B cell (primary cell): ENCODE results near the gene TLR5. TPM values are rescaled to one million over a fixed set of nuclear protein-coding genes. Genes with fewer than 3 reads are reported as not detected.
"Not testable (repeated sequence)": the region's sequence is repeated elsewhere in the genome, so short reads cannot be mapped to it uniquely, and the experiment has no call there.

Experiments used
- ATAC-seq: fragments of 200-7000 bp; cut with Tn5 transposase; one replicate; pipeline ENCODE4 v1.10.0; 2021; ENCODE audit warnings: low read depth, mild to moderate bottlenecking, moderate number of reproducible peaks, moderate library complexity
- CTCF ChIA-PET: fragments of 350-600 bp; sonication (Branson Sonifier 250); formaldehyde crosslinking; loops from one replicate; lab custom pipeline; 2021; ENCODE audit warnings: antibody characterized with exemption, inconsistent platforms; lab: Charles Lee
- POLR2A ChIA-PET: fragments of 350-600 bp; sonication (Branson Sonifier 250); formaldehyde crosslinking; loops from one replicate; lab custom pipeline; 2021; ENCODE audit warnings: antibody characterized with exemption; lab: Charles Lee
- DNase-seq: peaks from one replicate; pipeline ENCODE4 v3.0.0; 2013
- H2AFZ ChIP-seq: 2 replicates; pipeline ENCODE4 v1.6.1; 2012; ENCODE audit warnings: mild to moderate bottlenecking, low read depth, low read length; ENCODE audit not compliant: insufficient read depth, poor library complexity, severe bottlenecking
- H3K27ac ChIP-seq, 2 donors: 1 replicate in 1 of 2; 2 replicates in 1 of 2; pipeline ENCODE4 v1.5.1; 2012 to 2013; ENCODE audit warnings: low read length in 2 of 2, mild to moderate bottlenecking in 2 of 2, moderate library complexity in 1 of 2
- H3K27me3 ChIP-seq, 4 experiments: fragments of 200-600 bp in 1 of 4; sonication (generic) in 1 of 4; replicated peaks in 1 of 4; 1 replicate in 2 of 4; 2 replicates in 2 of 4; pipeline versions ENCODE4 v1.6.1 to v1.7.0; 2013 to 2016; ENCODE audit warnings: low read length in 3 of 4, mild to moderate bottlenecking in 2 of 4, mixed read lengths in 1 of 4, moderate library complexity in 1 of 4; ENCODE audit not compliant: insufficient read depth in 4 of 4, control insufficient read depth in 3 of 4; ENCODE audit errors: control extremely low read depth in 1 of 4
- H3K36me3 ChIP-seq, 2 experiments: replicated peaks in 1 of 2; 1 replicate in 1 of 2; 2 replicates in 1 of 2; pipeline versions ENCODE4 v1.6.1 to v1.7.1; 2013; ENCODE audit warnings: low read length in 1 of 2; ENCODE audit not compliant: insufficient read depth in 2 of 2, control insufficient read depth in 1 of 2; ENCODE audit errors: control extremely low read depth in 1 of 2, extremely low read depth in 1 of 2
- H3K4me1 ChIP-seq, 2 donors: fragments of 200-600 bp in 1 of 2; sonication (generic) in 1 of 2; 1 replicate in 1 of 2; 2 replicates in 1 of 2; pipeline versions ENCODE4 v1.5.1 to v1.6.1; 2013 to 2017; ENCODE audit warnings: low read length in 2 of 2; ENCODE audit not compliant: control insufficient read depth in 2 of 2, insufficient read depth in 2 of 2
- H3K4me2 ChIP-seq: replicated peaks from 2 replicates; pipeline ENCODE3; 2012; ENCODE audit warnings: mild to moderate bottlenecking, low read depth, low read length; ENCODE audit not compliant: poor library complexity, severe bottlenecking
- H3K4me3 ChIP-seq, 5 experiments: fragments of 200-600 bp in 1 of 5; sonication (generic) in 1 of 5; 1 replicate in 3 of 5; 2 replicates in 2 of 5; pipeline versions ENCODE4 v1.5.1 to v1.7.0; 2011 to 2016; ENCODE audit warnings: low read length in 4 of 5, mild to moderate bottlenecking in 4 of 5, low read depth in 2 of 5, control low read depth in 1 of 5, moderate library complexity in 1 of 5; ENCODE audit not compliant: insufficient read depth in 1 of 5; ENCODE audit errors: control extremely low read depth in 1 of 5, extremely low read depth in 1 of 5
- H3K79me2 ChIP-seq: fragments of 200-600 bp; sonication (generic); one replicate; pipeline ENCODE4 v1.6.0; 2016; ENCODE audit warnings: low read length; ENCODE audit not compliant: control insufficient read depth, insufficient read depth
- H3K9ac ChIP-seq: fragments of 200-600 bp; sonication (generic); 2 replicates; pipeline ENCODE4 v1.6.1; 2017; ENCODE audit warnings: mild to moderate bottlenecking, low read length, moderate library complexity
- H3K9me3 ChIP-seq, 3 donors: one replicate each; pipeline versions ENCODE4 v1.6.1 to v1.7.1; 2013; ENCODE audit warnings: low read length in 2 of 3; ENCODE audit not compliant: control insufficient read depth in 2 of 3, insufficient read depth in 1 of 3; ENCODE audit errors: control extremely low read depth in 1 of 3
- H4K20me1 ChIP-seq: 2 replicates; pipeline ENCODE4 v1.6.0; 2012; ENCODE audit warnings: mild to moderate bottlenecking, low read length; ENCODE audit not compliant: insufficient read depth, control insufficient read depth, poor library complexity, severe bottlenecking
- H3K27ac Mint-ChIP-seq: one replicate; pipeline ENCODE4 v1.8.0; 2021; ENCODE audit warnings: mixed read lengths
- H3K27me3 Mint-ChIP-seq: one replicate; pipeline ENCODE4 v1.8.0; 2021; ENCODE audit warnings: mixed read lengths
- H3K4me1 Mint-ChIP-seq: one replicate; pipeline ENCODE4 v1.8.0; 2021; ENCODE audit warnings: mixed read lengths
- H3K4me3 Mint-ChIP-seq: one replicate; pipeline ENCODE4 v1.8.0; 2021; ENCODE audit warnings: mixed read lengths
- H3K9me3 Mint-ChIP-seq: one replicate; pipeline ENCODE4 v1.8.0; 2022; ENCODE audit warnings: mixed read lengths; ENCODE audit not compliant: insufficient read depth
- EZH2 ChIP-seq: IDR thresholded peaks from 2 replicates; pipeline ENCODE4 v1.6.1; 2012; ENCODE audit warnings: borderline replicate concordance, low read depth, mild to moderate bottlenecking, moderate library complexity, low read length; ENCODE audit not compliant: insufficient read depth, poor library complexity, severe bottlenecking
- WGBS: methylation state at CpG from one replicate; pipeline ENCODE4 v1.1.5; 2013; ENCODE audit warnings: missing lambda C conversion rate; ENCODE audit not compliant: insufficient coverage; 5-methylcytosine and 5-hydroxymethylcytosine counted together
- intact Hi-C: fragments of 100-400 bp; cut with micrococcal nuclease; formaldehyde crosslinking; loops from one replicate; pipeline ENCODE4 v1.10.0; 2022
- polyA plus RNA-seq: library from polyadenylated mRNA; depleted of rRNA; stranded (reverse); fragments of >200 nt; gene quantifications from 2 replicates; pipeline ENCODE4 v1.2.3, GENCODE V29; 2012
- total RNA-seq, 2 donors: library from RNA; stranded (reverse); fragments of 120-200 nt in 1 of 2; gene quantifications; 1 replicate in 1 of 2; 2 replicates in 1 of 2; pipeline versions ENCODE4 v1.2.3 to v1.2.4, GENCODE V29; 2013 to 2022
- TF ChIP-seq, protein P1 (sequence below): fragments of 200-600 bp; IDR thresholded peaks from one replicate; pipeline ENCODE4 v1.8.0; 2022; ENCODE audit warnings: antibody characterized with exemption, mild to moderate bottlenecking

The TLR5 gene
- total and polyA plus RNA-seq, 2 donors (not counting 1 experiment from before 2014, with no cell fraction given) = 0.21 TPM; not detected in 1

DNA sequence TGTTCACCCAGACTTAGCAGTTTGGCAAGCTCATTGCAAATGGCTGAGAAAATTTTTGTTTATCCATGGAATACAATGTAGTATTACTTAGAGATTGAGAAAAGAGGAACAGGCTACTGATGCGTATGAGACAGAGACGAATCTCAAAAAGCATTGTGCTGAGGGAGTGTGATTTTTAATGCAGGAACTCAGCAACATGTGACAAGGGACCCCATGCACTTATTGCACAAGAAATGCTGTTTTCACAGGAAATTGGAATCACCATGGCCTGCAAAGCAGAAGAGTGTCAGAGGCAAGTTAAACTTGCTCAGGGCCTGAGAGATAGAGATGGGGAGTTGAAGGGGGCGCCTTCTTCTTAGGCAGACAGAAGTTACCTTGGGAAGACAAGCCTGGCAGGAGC, 32.6 kb upstream of the TLR5 start:
- ATAC-seq = no peak
- Mint-ChIP-seq H3K4me3 (no peak overlapping the region), H3K27ac (no peak overlapping the region), H3K4me1 (no peaks in the 10 kb centered on the region), H3K9me3 (no peaks in the 10 kb centered on the region), H3K27me3 (peaks cover 15% of the 10 kb centered on the region)
- CTCF ChIA-PET = no interaction called here
- no peak for TF ChIP-seq EZH2
- TF ChIP-seq, protein P1, sequence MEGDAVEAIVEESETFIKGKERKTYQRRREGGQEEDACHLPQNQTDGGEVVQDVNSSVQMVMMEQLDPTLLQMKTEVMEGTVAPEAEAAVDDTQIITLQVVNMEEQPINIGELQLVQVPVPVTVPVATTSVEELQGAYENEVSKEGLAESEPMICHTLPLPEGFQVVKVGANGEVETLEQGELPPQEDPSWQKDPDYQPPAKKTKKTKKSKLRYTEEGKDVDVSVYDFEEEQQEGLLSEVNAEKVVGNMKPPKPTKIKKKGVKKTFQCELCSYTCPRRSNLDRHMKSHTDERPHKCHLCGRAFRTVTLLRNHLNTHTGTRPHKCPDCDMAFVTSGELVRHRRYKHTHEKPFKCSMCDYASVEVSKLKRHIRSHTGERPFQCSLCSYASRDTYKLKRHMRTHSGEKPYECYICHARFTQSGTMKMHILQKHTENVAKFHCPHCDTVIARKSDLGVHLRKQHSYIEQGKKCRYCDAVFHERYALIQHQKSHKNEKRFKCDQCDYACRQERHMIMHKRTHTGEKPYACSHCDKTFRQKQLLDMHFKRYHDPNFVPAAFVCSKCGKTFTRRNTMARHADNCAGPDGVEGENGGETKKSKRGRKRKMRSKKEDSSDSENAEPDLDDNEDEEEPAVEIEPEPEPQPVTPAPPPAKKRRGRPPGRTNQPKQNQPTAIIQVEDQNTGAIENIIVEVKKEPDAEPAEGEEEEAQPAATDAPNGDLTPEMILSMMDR = no peak
- H3K9me3 ChIP-seq = no peaks in the 10 kb centered on the region
- no peaks in the 10 kb centered on the region for H3K36me3 ChIP-seq
- 41% methylated on average over 3 of the region's 3 CpGs for WGBS
- H3K27me3 ChIP-seq = peaks cover 0 to 7% (median 4%) of the 10 kb centered on the region in 4 experiments
- H2AFZ ChIP-seq = no peak overlapping the region
- H3K9ac ChIP-seq = no peak overlapping the region
- H3K4me3 ChIP-seq = no peak overlapping the region
- no peak overlapping the region for H3K4me2 ChIP-seq
- intact Hi-C loops = no loop called here
- POLR2A ChIA-PET = no interaction called here
- H3K79me2 ChIP-seq = no peaks in the 10 kb centered on the region
- H3K27ac ChIP-seq = no peak overlapping the region
- no peaks in the 10 kb centered on the region for H4K20me1 ChIP-seq
- no peak for DNase-seq
- no peaks in the 10 kb centered on the region for H3K4me1 ChIP-seq

DNA sequence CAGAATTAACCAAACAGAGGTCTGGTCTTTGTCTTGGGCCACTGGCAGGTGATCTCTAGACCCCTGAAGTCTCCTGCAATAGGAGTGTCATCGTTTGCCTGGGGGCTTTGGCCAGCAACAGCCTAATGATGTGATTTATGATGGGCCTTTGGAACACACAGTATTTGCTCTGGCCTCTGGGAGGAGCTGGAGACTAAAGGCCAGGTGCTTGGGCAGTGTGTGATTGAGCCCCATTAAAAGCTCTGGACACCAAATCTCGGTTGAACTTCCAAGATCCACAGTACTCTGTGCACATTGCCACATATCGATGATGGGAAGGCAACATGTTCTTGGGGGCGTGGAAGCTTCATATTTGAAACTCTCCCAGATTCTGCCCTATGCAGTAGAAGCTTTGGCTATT, 32.0 kb upstream of the TLR5 start:
- no peaks in the 10 kb centered on the region for H3K9me3 ChIP-seq
- intact Hi-C loops = no loop called here
- no peak overlapping the region for H3K9ac ChIP-seq
- Mint-ChIP-seq H3K4me3 (no peak overlapping the region), H3K4me1 (no peaks in the 10 kb centered on the region), H3K9me3 (no peaks in the 10 kb centered on the region), H3K27ac (no peak overlapping the region), H3K27me3 (peaks cover 10% of the 10 kb centered on the region)
- H4K20me1 ChIP-seq = no peaks in the 10 kb centered on the region
- ChIA-PET POLR2A (no interaction called here), CTCF (no interaction called here)
- DNase-seq (no peak), ATAC-seq (no peak)
- TF ChIP-seq, protein P1 = no peak
- TF ChIP-seq EZH2 = no peak
- H2AFZ ChIP-seq = no peak overlapping the region
- H3K4me3 ChIP-seq = no peak overlapping the region
- H3K4me1 ChIP-seq = no peaks in the 10 kb centered on the region
- no peak overlapping the region for H3K27ac ChIP-seq
- WGBS = 76% methylated on average over 3 of the region's 4 CpGs
- no peaks in the 10 kb centered on the region for H3K79me2 ChIP-seq
- H3K27me3 ChIP-seq = peaks cover 0 to 7% (median 3%) of the 10 kb centered on the region in 4 experiments
- H3K36me3 ChIP-seq = no peaks in the 10 kb centered on the region
- no peak overlapping the region for H3K4me2 ChIP-seq

GRCh38 chr1:223169458-223169857, 26.4 kb upstream of the TLR5 start:
- POLR2A ChIA-PET, H3K4me2 ChIP-seq, CTCF ChIA-PET, H4K20me1 ChIP-seq, H3K36me3 ChIP-seq, H2AFZ ChIP-seq, H3K4me1 ChIP-seq, ATAC-seq, H3K4me3 ChIP-seq, H3K27ac Mint-ChIP-seq, DNase-seq, H3K4me1 Mint-ChIP-seq, H3K9ac ChIP-seq, H3K4me3 Mint-ChIP-seq, intact Hi-C loops, H3K9me3 ChIP-seq, H3K9me3 Mint-ChIP-seq, H3K27me3 ChIP-seq, H3K79me2 ChIP-seq, H3K27me3 Mint-ChIP-seq, H3K27ac ChIP-seq: not testable (repeated sequence)
- no CpG with 5 or more reads among the region's 5 CpGs for WGBS
